GM23248 (cell line): ENCODE results near the gene DDX47. TPM values are rescaled to one million over a fixed set of nuclear protein-coding genes. Genes with fewer than 3 reads are reported as not detected.

Experiments
- DNase-seq: peaks from one replicate; pipeline ENCODE4 v3.0.0-alpha.2; 2015
- H2AFZ ChIP-seq: fragments of 200-600 bp; sonication (generic); 2 replicates; pipeline ENCODE4 v1.6.1; 2016; ENCODE audit warnings: antibody characterized with exemption
- H3F3A ChIP-seq: fragments of 200-600 bp; sonication (generic); 2 replicates; pipeline ENCODE4 v1.6.1; 2016; ENCODE audit warnings: mild to moderate bottlenecking, antibody characterized with exemption, mixed run types; ENCODE audit not compliant: insufficient read depth
- H3K27ac ChIP-seq: fragments of 200-600 bp; sonication (generic); 2 replicates; pipeline ENCODE4 v1.5.1; 2016; ENCODE audit warnings: mild to moderate bottlenecking
- H3K27me3 ChIP-seq: fragments of 200-600 bp; sonication (generic); replicated peaks from 2 replicates; pipeline ENCODE4 v1.6.1; 2016; ENCODE audit warnings: mild to moderate bottlenecking; ENCODE audit not compliant: insufficient read depth
- H3K36me3 ChIP-seq: fragments of 200-600 bp; sonication (generic); 2 replicates; pipeline ENCODE4 v1.6.1; 2016; ENCODE audit warnings: low read depth, mild to moderate bottlenecking
- H3K4me1 ChIP-seq: fragments of 200-600 bp; sonication (generic); 2 replicates; pipeline ENCODE4 v1.6.1; 2016; ENCODE audit warnings: mild to moderate bottlenecking; ENCODE audit not compliant: insufficient read depth
- H3K4me2 ChIP-seq: fragments of 200-600 bp; sonication (generic); one replicate; pipeline ENCODE4 v1.6.1; 2016; ENCODE audit warnings: mild to moderate bottlenecking; ENCODE audit not compliant: unreplicated experiment
- H3K4me3 ChIP-seq: fragments of 200-600 bp; sonication (generic); 2 replicates; pipeline ENCODE4 v1.5.1; 2016; ENCODE audit warnings: mild to moderate bottlenecking
- H3K79me2 ChIP-seq: fragments of 200-600 bp; sonication (generic); 2 replicates; pipeline ENCODE4 v1.6.1; 2016; ENCODE audit warnings: mild to moderate bottlenecking; ENCODE audit not compliant: insufficient read depth
- H3K9ac ChIP-seq: fragments of 200-600 bp; sonication (generic); 2 replicates; pipeline ENCODE4 v1.6.1; 2016; ENCODE audit warnings: mild to moderate bottlenecking
- H3K9me2 ChIP-seq: fragments of 200-600 bp; sonication (generic); 2 replicates; pipeline ENCODE4 v1.6.1; 2016; ENCODE audit warnings: mixed run types, mild to moderate bottlenecking, moderate library complexity; ENCODE audit not compliant: insufficient read depth
- H3K9me3 ChIP-seq: fragments of 200-600 bp; sonication (generic); one replicate; pipeline ENCODE4 v1.6.1; 2017; ENCODE audit warnings: low read depth
- H4K20me1 ChIP-seq: fragments of 200-600 bp; sonication (generic); 2 replicates; pipeline ENCODE4 v1.6.0; 2016; ENCODE audit not compliant: insufficient read depth
- EZH2 ChIP-seq: fragments of 200-600 bp; sonication (generic); IDR thresholded peaks from 2 replicates; pipeline ENCODE4 v1.6.1; 2018; ENCODE audit warnings: antibody characterized with exemption, mild to moderate bottlenecking; ENCODE audit not compliant: insufficient read depth, poor library complexity, severe bottlenecking
- EZH2phosphoT487 ChIP-seq: fragments of 200-600 bp; sonication (generic); IDR thresholded peaks from 2 replicates; pipeline ENCODE4 v1.6.1; 2018; ENCODE audit warnings: antibody characterized with exemption, moderate library complexity, mild to moderate bottlenecking, low read depth; ENCODE audit not compliant: insufficient read depth
- WGBS, 2 experiments: methylation state at CpG; one replicate each; pipeline ENCODE4 v1.1.6; 2015 to 2017; ENCODE audit warnings: low lambda C conversion rate in 2 of 2, low coverage in 1 of 2; ENCODE audit errors: missing lambda C conversion rate in 2 of 2; 5-methylcytosine and 5-hydroxymethylcytosine counted together
- in situ Hi-C: fragments of 300-500 bp; cut with MboI; formaldehyde crosslinking; loops from 2 replicates; pipeline ENCODE4 v1.15.0; 2020
- polyA plus RNA-seq: library from polyadenylated mRNA; unstranded; fragments of >200 nt; fragmentation: Nextera tagmentation; extraction: Ambion mirVana; gene quantifications from 2 replicates; pipeline ENCODE4 v1.2.1, GENCODE V29; 2016
- total RNA-seq: library from RNA; depleted of rRNA; stranded (reverse); fragments of >200 nt; shearing (Covaris generic); gene quantifications from 2 replicates; pipeline ENCODE4 v1.2.3, GENCODE V29; 2014

Gene DDX47
- total and polyA plus RNA-seq, 2 experiments from 2014 or later: 119 to 132 TPM

GRCh38 chr12:12794686-12795085, 18.5 kb upstream of the DDX47 start:
- DNase-seq: no peak
- H3K4me1 ChIP-seq: peaks cover 11% of the 10 kb centered on the region
- no peak overlapping the region for H2AFZ ChIP-seq
- H3K36me3 ChIP-seq: no peaks in the 10 kb centered on the region
- in situ Hi-C loops: loop anchor here (10.0 kb wide), 1 partner anchor 190 kb away; no protein-coding TSS in a partner anchor
- H3F3A ChIP-seq: no peaks in the 10 kb centered on the region
- no peak overlapping the region for H3K4me3 ChIP-seq
- no peaks in the 10 kb centered on the region for H4K20me1 ChIP-seq
- H3K79me2 ChIP-seq: peaks cover 3% of the 10 kb centered on the region; the same call in 1 of the 2 replicates
- TF ChIP-seq EZH2: no peak
- TF ChIP-seq EZH2phosphoT487: no peak
- H3K27me3 ChIP-seq: no peaks in the 10 kb centered on the region
- H3K9ac ChIP-seq: no peak overlapping the region
- no peaks in the 10 kb centered on the region for H3K9me3 ChIP-seq
- H3K9me2 ChIP-seq: no peaks in the 10 kb centered on the region
- WGBS, 2 experiments: 96 to 98% methylated on average over 2 of the region's 2 CpGs
- no peak overlapping the region for H3K27ac ChIP-seq
- no peak overlapping the region for H3K4me2 ChIP-seq

- in situ Hi-C loops: loop anchor here (10.0 kb wide), 1 partner anchor 189 kb away; no protein-coding TSS in a partner anchor
These were observed 17.0 kb upstream of the DDX47 start for GRCh38 chr12:12796171-12796570.

GRCh38 chr12:12796928-12797793, 16.0 kb upstream of the DDX47 start:
- no peaks in the 10 kb centered on the region for H3K27me3 ChIP-seq

More at GRCh38 chr12:12796171-12796570, 17.0 kb upstream of the DDX47 start:
- no peaks in the 10 kb centered on the region for H3K36me3 ChIP-seq
- no peak overlapping the region for H2AFZ ChIP-seq
- peaks cover 7% of the 10 kb centered on the region; the same call in 1 of the 2 replicates for H3F3A ChIP-seq
- no peak overlapping the region for H3K9ac ChIP-seq
- no peaks in the 10 kb centered on the region for H3K79me2 ChIP-seq
- no peak overlapping the region for H3K4me2 ChIP-seq
- H3K27me3 ChIP-seq: no peaks in the 10 kb centered on the region
- no peaks in the 10 kb centered on the region for H3K9me3 ChIP-seq
- H3K9me2 ChIP-seq: no peaks in the 10 kb centered on the region
- H3K4me1 ChIP-seq: peaks cover 22% of the 10 kb centered on the region
- DNase-seq: no peak
- no peaks in the 10 kb centered on the region for H4K20me1 ChIP-seq
- TF ChIP-seq EZH2: no peak
- no peak for TF ChIP-seq EZH2phosphoT487
- 72 to 73% methylated on average over 3 of the region's 3 CpGs for WGBS, 2 experiments
- H3K4me3 ChIP-seq: no peak overlapping the region
- H3K27ac ChIP-seq: no peak overlapping the region

GRCh38 chr12:12797794-12798152, 15.4 kb upstream of the DDX47 start:
- DNase-seq: no peak
- Histone ChIP-seq H3K27me3 (no peaks in the 10 kb centered on the region), H3K79me2 (no peaks in the 10 kb centered on the region), H3K36me3 (no peaks in the 10 kb centered on the region), H3K9me2 (no peaks in the 10 kb centered on the region), H3K4me2 (no peak overlapping the region), H4K20me1 (no peaks in the 10 kb centered on the region), H3K4me3 (no peak overlapping the region), H2AFZ (no peak overlapping the region), H3F3A (peaks cover 15% of the 10 kb centered on the region), H3K27ac (no peak overlapping the region), H3K9me3 (no peaks in the 10 kb centered on the region), H3K9ac (no peak overlapping the region), H3K4me1 (peaks cover 13% of the 10 kb centered on the region)
- in situ Hi-C loops: loop anchor here (10.0 kb wide), 1 partner anchor 187 kb away; no protein-coding TSS in a partner anchor
- no peak for TF ChIP-seq EZH2phosphoT487
- TF ChIP-seq EZH2: no peak
- WGBS, 2 experiments: 93 to 100% methylated on average over 3 of the region's 3 CpGs

More at GRCh38 chr12:12796928-12797793, 16.0 kb upstream of the DDX47 start:
- H3K9me3 ChIP-seq: no peaks in the 10 kb centered on the region
- WGBS, 2 experiments: 88 to 94% methylated on average over 9 of the region's 9 CpGs
- H3K4me1 ChIP-seq: peaks cover 12% of the 10 kb centered on the region
- no peak overlapping the region for H2AFZ ChIP-seq
- no peak overlapping the region for H3K27ac ChIP-seq
- H3K79me2 ChIP-seq: no peaks in the 10 kb centered on the region
- DNase-seq: no peak
- TF ChIP-seq EZH2phosphoT487 (no peak), EZH2 (no peak)
- H4K20me1 ChIP-seq: no peaks in the 10 kb centered on the region
- no peaks in the 10 kb centered on the region for H3K9me2 ChIP-seq
- no peaks in the 10 kb centered on the region for H3K36me3 ChIP-seq
- no peak overlapping the region for H3K4me3 ChIP-seq
- in situ Hi-C loops: loop anchor here (10.0 kb wide), 1 partner anchor 188 kb away; no protein-coding TSS in a partner anchor
- H3F3A ChIP-seq: peaks cover 9% of the 10 kb centered on the region; the same call in 1 of the 2 replicates
- no peak overlapping the region for H3K9ac ChIP-seq
- H3K4me2 ChIP-seq: no peak overlapping the region
